Hepatocyte (in vitro differentiated cells): ENCODE measurements around the gene DISP1. TPM values are rescaled to one million over a fixed set of nuclear protein-coding genes. Genes with fewer than 3 reads are reported as not detected.

ENCODE experiments used
- DNase-seq: peaks from one replicate; pipeline ENCODE4 v3.0.0-alpha.2; 2016; ENCODE audit warnings: low spot score
- H2AFZ ChIP-seq: fragments of 200-600 bp; sonication (generic); 2 replicates; pipeline ENCODE4 v1.6.0; 2016; ENCODE audit warnings: antibody characterized with exemption, mild to moderate bottlenecking
- H3K27ac ChIP-seq: fragments of 200-600 bp; sonication (generic); 2 replicates; pipeline ENCODE4 v1.5.1; 2016; ENCODE audit warnings: mild to moderate bottlenecking
- H3K27me3 ChIP-seq: fragments of 200-600 bp; sonication (generic); 2 replicates; pipeline ENCODE4 v1.6.1; 2016
- H3K36me3 ChIP-seq: fragments of 200-600 bp; sonication (generic); replicated peaks from 2 replicates; pipeline ENCODE4 v1.5.1; 2016; ENCODE audit warnings: low read depth; ENCODE audit not compliant: insufficient read depth
- H3K4me1 ChIP-seq: fragments of 200-600 bp; sonication (generic); 2 replicates; pipeline ENCODE4 v1.5.1; 2016; ENCODE audit warnings: mild to moderate bottlenecking, moderate library complexity; ENCODE audit not compliant: insufficient read depth
- H3K4me2 ChIP-seq: fragments of 200-600 bp; sonication (generic); 2 replicates; pipeline ENCODE4 v1.6.0; 2016
- H3K4me3 ChIP-seq: fragments of 200-600 bp; sonication (generic); 2 replicates; pipeline ENCODE4 v1.5.1; 2016; ENCODE audit warnings: mild to moderate bottlenecking
- H3K79me2 ChIP-seq: fragments of 200-600 bp; sonication (generic); 2 replicates; pipeline ENCODE4 v1.6.0; 2017; ENCODE audit warnings: mild to moderate bottlenecking
- H3K9me2 ChIP-seq: fragments of 200-600 bp; sonication (generic); replicated peaks from 2 replicates; pipeline ENCODE4 v1.6.0; 2017; ENCODE audit warnings: mild to moderate bottlenecking; ENCODE audit not compliant: insufficient read depth
- H3K9me3 ChIP-seq: fragments of 200-600 bp; sonication (generic); 2 replicates; pipeline ENCODE4 v1.5.1; 2016; ENCODE audit warnings: low read depth, mild to moderate bottlenecking
- H4K20me1 ChIP-seq: fragments of 200-600 bp; sonication (generic); 2 replicates; pipeline ENCODE4 v1.6.0; 2016; ENCODE audit warnings: mild to moderate bottlenecking; ENCODE audit not compliant: insufficient read depth, poor library complexity, severe bottlenecking
- CTCF ChIP-seq: fragments of 200-600 bp; sonication (generic); IDR thresholded peaks from 2 replicates; pipeline ENCODE4 v1.5.1; 2016; ENCODE audit warnings: antibody characterized with exemption, mild to moderate bottlenecking; ENCODE audit not compliant: poor library complexity
- EZH2 ChIP-seq: fragments of 200-600 bp; sonication (generic); IDR thresholded peaks from 2 replicates; pipeline ENCODE4 v1.6.1; 2016; ENCODE audit warnings: antibody characterized with exemption, mild to moderate bottlenecking, borderline replicate concordance
- EZH2phosphoT487 ChIP-seq: fragments of 200-600 bp; sonication (generic); IDR thresholded peaks from one replicate; pipeline ENCODE4 v1.6.1; 2018; ENCODE audit warnings: antibody characterized with exemption, mild to moderate bottlenecking, low read depth, moderate library complexity; ENCODE audit not compliant: unreplicated experiment, severe bottlenecking
- WGBS: methylation state at CpG from one replicate; pipeline ENCODE4 v1.1.6; 2016; ENCODE audit warnings: low lambda C conversion rate; ENCODE audit errors: missing lambda C conversion rate; 5-methylcytosine and 5-hydroxymethylcytosine counted together
- polyA plus RNA-seq: library from polyadenylated mRNA; unstranded; fragments of >200 nt; fragmentation: Nextera tagmentation; extraction: Ambion mirVana; gene quantifications from 2 replicates; pipeline ENCODE4 v1.2.1, GENCODE V29; 2016
- total RNA-seq: library from RNA; depleted of rRNA; stranded (reverse); fragments of >200 nt; gene quantifications from 2 replicates; pipeline ENCODE4 v1.2.3, GENCODE V29; 2014

Gene DISP1
- total and polyA plus RNA-seq, 2 experiments from 2014 or later, result 10.1 to 14.6 TPM

- Histone ChIP-seq H4K20me1 (no peaks in the 10 kb centered on the region), H3K4me3 (no peak overlapping the region), H3K4me2 (no peak overlapping the region), H2AFZ (no peak overlapping the region), H3K9me3 (no peaks in the 10 kb centered on the region), H3K9me2 (no peaks in the 10 kb centered on the region), H3K27ac (no peak overlapping the region), H3K4me1 (peaks cover 10% of the 10 kb centered on the region), H3K79me2 (peaks cover 67% of the 10 kb centered on the region), H3K36me3 (no peaks in the 10 kb centered on the region), H3K27me3 (no peaks in the 10 kb centered on the region)
- TF ChIP-seq EZH2 (no peak), EZH2phosphoT487 (no peak), CTCF (peak; percentile 30)
- no peak for DNase-seq
These were observed 14.1 kb downstream of the DISP1 start for GRCh38 chr1:222828939-222829338.

GRCh38 chr1:222829868-222830267 lies 15.0 kb downstream of the DISP1 start:
- Histone ChIP-seq H3K4me1 (peaks cover 10% of the 10 kb centered on the region), H4K20me1 (no peaks in the 10 kb centered on the region), H2AFZ (no peak overlapping the region), H3K9me3 (no peaks in the 10 kb centered on the region), H3K9me2 (no peaks in the 10 kb centered on the region), H3K4me2 (peak overlapping the region; percentile 45), H3K4me3 (no peak overlapping the region), H3K36me3 (no peaks in the 10 kb centered on the region), H3K27me3 (no peaks in the 10 kb centered on the region), H3K27ac (peak overlapping the region; percentile 30), H3K79me2 (peaks cover 69% of the 10 kb centered on the region)
- DNase-seq, result peak; percentile 67
- TF ChIP-seq EZH2phosphoT487 (no peak), EZH2 (no peak), CTCF (no peak)

GRCh38 chr1:222833356-222833876 lies 18.6 kb downstream of the DISP1 start:
- H4K20me1 ChIP-seq, result no peaks in the 10 kb centered on the region
- H3K9me3 ChIP-seq, result no peaks in the 10 kb centered on the region
- H3K9me2 ChIP-seq, result no peaks in the 10 kb centered on the region
- H3K27me3 ChIP-seq, result no peaks in the 10 kb centered on the region
- H3K4me1 ChIP-seq, result peaks cover 4% of the 10 kb centered on the region
- no peak for TF ChIP-seq EZH2
- no peak for TF ChIP-seq CTCF
- TF ChIP-seq EZH2phosphoT487, result no peak
- no peak for DNase-seq
- WGBS, result 93% methylated on average over 2 of the region's 2 CpGs
- H3K27ac ChIP-seq, result no peak overlapping the region
- H3K4me3 ChIP-seq, result no peak overlapping the region
- no peaks in the 10 kb centered on the region for H3K36me3 ChIP-seq
- H3K4me2 ChIP-seq, result no peak overlapping the region
- peaks cover 52% of the 10 kb centered on the region for H3K79me2 ChIP-seq
- no peak overlapping the region for H2AFZ ChIP-seq
